ENCODE results near the gene ZNF598. TPM values are rescaled to one million over a fixed set of nuclear protein-coding genes. Genes with fewer than 3 reads are reported as not detected.

ZNF598 gene
- total and polyA plus RNA-seq, 10 of the 15 experiments (the other 5 are each of a cell fraction or from before 2014, with no cell fraction given): 0.08 to 74.0 (median 14.4) TPM

DNA sequence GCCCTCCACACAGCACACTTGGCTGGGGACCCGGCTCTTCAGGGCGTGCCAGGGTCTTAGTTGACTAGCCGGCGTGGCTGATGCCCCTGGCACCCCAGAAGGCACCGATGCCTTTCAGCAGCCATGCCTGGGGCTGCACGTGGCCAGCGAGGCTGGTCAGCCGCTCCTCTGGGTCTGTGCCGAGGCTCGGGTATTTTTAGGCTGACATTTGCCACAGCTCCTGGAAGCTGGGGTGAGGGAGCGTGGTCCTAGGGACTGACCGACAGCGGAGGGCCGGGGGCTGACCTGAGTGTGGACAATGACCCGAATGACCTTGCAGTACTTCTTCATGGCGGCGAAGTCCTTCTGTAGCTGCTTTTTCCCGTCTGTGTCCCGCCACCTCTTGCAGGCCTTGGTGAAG is 59.1 kb downstream of the ZNF598 start (continued):
- no peak for TF ChIP-seq EP300 (IDR thresholded peaks at IDR 0.05; ENCODE audit: borderline replicate concordance in 1 of 2, control insufficient read depth in 1 of 2, low read depth in 2 of 2, low read length in 2 of 2)
- no peak for TF ChIP-seq RELA (IDR thresholded peaks at IDR 0.05; ENCODE audit: borderline replicate concordance, partially characterized antibody)
- TF ChIP-seq BACH1 (IDR thresholded peaks at IDR 0.05; ENCODE audit: borderline replicate concordance): no peak

DNA sequence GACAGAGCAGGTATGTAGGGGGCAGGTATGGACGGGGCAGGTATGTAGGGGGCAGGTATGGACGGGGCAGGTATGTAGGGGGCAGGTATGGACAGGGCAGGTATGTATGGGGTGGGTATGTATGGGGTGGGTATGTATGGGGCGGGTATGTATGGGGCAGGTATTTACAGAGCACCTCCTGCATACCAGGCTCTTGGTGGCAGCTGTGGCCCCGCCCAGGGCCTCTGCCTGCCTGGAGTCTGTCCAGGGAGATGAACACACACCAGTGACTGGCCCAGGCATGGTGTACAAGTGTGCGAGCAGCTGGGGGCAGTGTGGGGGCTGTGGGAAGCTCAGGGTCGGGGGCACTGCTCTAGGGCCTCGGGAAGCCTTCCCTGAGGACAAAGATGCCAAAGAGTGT is 59.6 kb downstream of the ZNF598 start:
- Histone ChIP-seq H3K9me3 (replicated peaks; ENCODE audit: control insufficient read depth, insufficient read depth, low read length) (no peaks in the 10 kb centered on the region), H3K79me2 (ENCODE audit: control insufficient read depth, insufficient read depth, low read length) (no peaks in the 10 kb centered on the region), H3K9ac (ENCODE audit: control insufficient read depth, insufficient read depth, low read length) (no peak overlapping the region), H3K27me3 (replicated peaks in 1 of 2; ENCODE audit: control insufficient read depth in 2 of 2, insufficient read depth in 2 of 2, low read length in 1 of 2) (no peaks in the 10 kb centered on the region; a peak in 1 of 4 replicates), H3K4me1 (ENCODE audit: control insufficient read depth, insufficient read depth, low read length) (no peaks in the 10 kb centered on the region), H3K27ac (ENCODE audit: control insufficient read depth, insufficient read depth) (no peak overlapping the region), H3K36me3 (ENCODE audit: control insufficient read depth in 2 of 2, insufficient read depth in 2 of 2, low read length in 1 of 2) (no peaks in the 10 kb centered on the region), H3K4me2 (ENCODE audit: control insufficient read depth, insufficient read depth) (no peak overlapping the region), H4K20me1 (ENCODE audit: control insufficient read depth, insufficient read depth) (no peaks in the 10 kb centered on the region), H2AFZ (ENCODE audit: control insufficient read depth, low read depth, low read length) (no peak overlapping the region), H3K4me3 (no peak overlapping the region)
- 12% methylated on average over 7 of the region's 7 CpGs for WGBS (ENCODE audit: insufficient coverage, insufficient replicate concordance, low lambda C conversion rate, missing lambda C conversion rate)
- no peak for DNase-seq (ENCODE audit: low read depth, low spot score)
- ChIA-PET CTCF (no interaction called here), RAD21 (ENCODE audit: unreplicated experiment) (no interaction called here), SMC1A (ENCODE audit: uncharacterized antibody, unreplicated experiment) (interaction anchor here (0.7 kb wide), 1 partner anchor 22 kb away, joined by 3 read pairs; the partner anchor contains the start of gene TBL3), POLR2A (interaction anchor here (1.0 kb wide), 1 partner anchor 15 kb away, joined by 3 read pairs; the partner anchor contains the start of gene RPS2)
- no peak for FAIRE-seq
- intact Hi-C loops (cut with micrococcal nuclease; ENCODE audit: unreplicated experiment) (no loop called here), in situ Hi-C loops (cut with MboI) (no loop called here)
- no TSS peak for BruUV-seq (replicated peaks)
- ATAC-seq: no peak
- TF ChIP-seq CBFB (IDR thresholded peaks at IDR 0.05; ENCODE audit: low read depth): no peak
- no peak for TF ChIP-seq TBL1XR1 (IDR thresholded peaks at IDR 0.05; ENCODE audit: low read depth, low read length)
- no peak for TF ChIP-seq GABPA (IDR thresholded peaks at IDR 0.05; ENCODE audit: low read depth)
- no peak for TF ChIP-seq SP1 (IDR thresholded peaks at IDR 0.05; ENCODE audit: low read depth, low read length)
- TF ChIP-seq MTA3 (IDR thresholded peaks at IDR 0.05; ENCODE audit: borderline replicate concordance, low read length): no peak
- no peak for TF ChIP-seq ZNF274 (IDR thresholded peaks at IDR 0.05; ENCODE audit: insufficient read depth, insufficient read length)
- TF ChIP-seq ZSCAN29 (IDR thresholded peaks at IDR 0.05): no peak
- TF ChIP-seq RELA (IDR thresholded peaks at IDR 0.05; ENCODE audit: borderline replicate concordance, partially characterized antibody): no peak
- TF ChIP-seq ZNF24 (IDR thresholded peaks at IDR 0.05): no peak
- no peak for TF ChIP-seq SMAD5 (IDR thresholded peaks at IDR 0.05; ENCODE audit: low read depth)
